AG04449 (cell line): ENCODE measurements around the gene BRD9.

ENCODE experiments used
- CTCF ChIA-PET: fragments of 350-600 bp; formaldehyde crosslinking; extraction: SDS; loops from one replicate; lab custom pipeline; 2021; ENCODE audit warnings: antibody characterized with exemption; lab: Yijun Ruan, JAX
- POLR2A ChIA-PET: fragments of 400-600, 350-600 bp; formaldehyde crosslinking; extraction: SDS; loops from one replicate; lab custom pipeline; 2020; ENCODE audit warnings: antibody characterized with exemption, inconsistent platforms; lab: Yijun Ruan, JAX
- DNase-seq: peaks from one replicate; pipeline ENCODE4 v3.0.0-alpha.2; 2010; ENCODE audit warnings: low read depth, low spot score
- H3K4me3 ChIP-seq: 2 replicates; pipeline ENCODE4 v1.5.1; 2011; ENCODE audit warnings: low read depth, mild to moderate bottlenecking, control low read depth, low read length
- CTCF ChIP-seq: IDR thresholded peaks from one replicate; pipeline ENCODE4 v1.5.1; 2011; ENCODE audit warnings: mild to moderate bottlenecking, moderate library complexity, low read length, control low read depth, inconsistent platforms; ENCODE audit not compliant: insufficient read depth; ENCODE audit errors: missing control alignments

The BRD9 gene

GRCh38 chr5:900781-901180 is 8.2 kb upstream of the BRD9 start:
- POLR2A ChIA-PET: no interaction called here
- no peak overlapping the region for H3K4me3 ChIP-seq
- CTCF ChIA-PET: interaction anchor here (0.7 to 8.3 kb wide), 8 partner anchors 7 to 454 kb away, joined by 3 to 138 read pairs (median 5); partner anchors contain the start of genes BRD9 and TRIP13
- no peak for TF ChIP-seq CTCF
- DNase-seq: no peak

GRCh38 chr5:893711-894110 is 1.1 kb upstream of the BRD9 start:
- peak overlapping the region; percentile 95 for H3K4me3 ChIP-seq
- DNase-seq: no peak
- CTCF ChIA-PET: interaction anchor here (1.0 to 5.5 kb wide), 4 partner anchors 11 to 222 kb away, joined by 3 to 55 read pairs (median 11); no protein-coding TSS in a partner anchor
- POLR2A ChIA-PET: no interaction called here
- no peak for TF ChIP-seq CTCF

GRCh38 chr5:893137-893506 is 521 bp upstream of the BRD9 start:
- ChIA-PET POLR2A (interaction anchor here (1.1 kb wide), 1 partner anchor 10 kb away, joined by 4 read pairs; no protein-coding TSS in a partner anchor), CTCF (interaction anchor here (1.0 to 5.5 kb wide), 4 partner anchors 11 to 275 kb away, joined by 3 to 55 read pairs (median 10); no protein-coding TSS in a partner anchor)
- DNase-seq: no peak
- no peak for TF ChIP-seq CTCF
- H3K4me3 ChIP-seq: peak overlapping the region; percentile 95

- ChIA-PET CTCF (interaction anchor here (1.1 to 5.5 kb wide), 4 partner anchors 13 to 276 kb away, joined by 3 to 55 read pairs (median 10); no protein-coding TSS in a partner anchor), POLR2A (interaction anchor here (0.6 to 1.1 kb wide), 3 partner anchors 11 to 454 kb away, joined by 3 to 4 read pairs (median 3); no protein-coding TSS in a partner anchor)
- no peak for TF ChIP-seq CTCF
- no peak for DNase-seq
- peak overlapping the region; percentile 95 for H3K4me3 ChIP-seq
Measured at GRCh38 chr5:891837-892393, 686 bp downstream of the BRD9 start.

- no peak for DNase-seq
- TF ChIP-seq CTCF: no peak
- H3K4me3 ChIP-seq: peak overlapping the region; percentile 95
- ChIA-PET POLR2A (no interaction called here), CTCF (interaction anchor here (1.2 to 5.5 kb wide), 4 partner anchors 11 to 219 kb away, joined by 3 to 55 read pairs (median 21); no protein-coding TSS in a partner anchor)
Measured at GRCh38 chr5:891117-891836, 1.3 kb downstream of the BRD9 start.

- CTCF ChIA-PET: interaction anchor here (0.6 to 5.1 kb wide), 4 partner anchors 13 to 217 kb away, joined by 3 to 24 read pairs (median 4); no protein-coding TSS in a partner anchor
Measured at GRCh38 chr5:889075-889710, 3.4 kb downstream of the BRD9 start.

More at GRCh38 chr5:889075-889710, 3.4 kb downstream of the BRD9 start:
- POLR2A ChIA-PET: no interaction called here
- H3K4me3 ChIP-seq: no peak overlapping the region
- TF ChIP-seq CTCF: no peak
- DNase-seq: no peak
